H1 (cell line): ENCODE measurements around the gene SOD2. TPM values are rescaled to one million over a fixed set of nuclear protein-coding genes. Genes with fewer than 3 reads are reported as not detected.

ENCODE experiments used
- CTCF ChIA-PET: fragments of 300-600 bp; sonication (Branson Sonifier 250); formaldehyde crosslinking; loops from one replicate; lab custom pipeline; 2021; ENCODE audit not compliant: partially characterized antibody; lab: Charles Lee
- POLR2A ChIA-PET: fragments of 300-600 bp; sonication (Branson Sonifier 250); formaldehyde crosslinking; loops from one replicate; lab custom pipeline; 2021; ENCODE audit warnings: inconsistent platforms; ENCODE audit not compliant: partially characterized antibody; lab: Charles Lee
- DNase-seq, 2 experiments: peaks; one replicate each; pipeline versions ENCODE4 v3.0.0 to v3.0.0-alpha.2; 2010 to 2022; ENCODE audit warnings: low spot score in 2 of 2, low read depth in 1 of 2, mixed read lengths in 1 of 2
- FAIRE-seq: peaks from 2 replicates; lab custom pipeline; 2011; peaks lifted over from hg19 to GRCh38; lab: Jason Lieb, UNC
- H2AFZ ChIP-seq: 2 replicates; pipeline ENCODE4 v1.8.1; 2012; ENCODE audit warnings: low read length, inconsistent platforms
- H2AK5ac ChIP-seq: 2 replicates; pipeline ENCODE4 v1.6.1; 2013; ENCODE audit warnings: low read depth, low read length
- H2BK120ac ChIP-seq: replicated peaks from 2 replicates; pipeline ENCODE3; 2013; ENCODE audit warnings: low read depth, low read length, inconsistent platforms
- H2BK12ac ChIP-seq: 2 replicates; pipeline ENCODE4 v1.6.1; 2013; ENCODE audit warnings: low read depth, low read length
- H2BK15ac ChIP-seq: 2 replicates; pipeline ENCODE4 v1.6.1; 2013; ENCODE audit warnings: low read length
- H2BK20ac ChIP-seq: 2 replicates; pipeline ENCODE4 v1.6.1; 2013; ENCODE audit warnings: low read length
- H2BK5ac ChIP-seq: 2 replicates; pipeline ENCODE4 v1.6.1; 2013; ENCODE audit warnings: low read depth, low read length
- H3K14ac ChIP-seq: 2 replicates; pipeline ENCODE4 v1.6.1; 2013; ENCODE audit warnings: inconsistent platforms; ENCODE audit not compliant: insufficient read length
- H3K18ac ChIP-seq: 2 replicates; pipeline ENCODE4 v1.6.1; 2013; ENCODE audit warnings: low read length; ENCODE audit errors: extremely low read depth
- H3K23ac ChIP-seq: 2 replicates; pipeline ENCODE4 v1.6.1; 2013; ENCODE audit warnings: inconsistent platforms; ENCODE audit not compliant: insufficient read length
- H3K23me2 ChIP-seq: 2 replicates; pipeline ENCODE4 v1.6.1; 2013; ENCODE audit warnings: low read depth, low read length
- H3K27ac ChIP-seq: 2 replicates; pipeline ENCODE4 v1.6.1; 2011; ENCODE audit warnings: low read depth, low read length, inconsistent platforms
- H3K27me3 ChIP-seq, 4 experiments: replicated peaks in 1 of 4; 1 replicate in 1 of 4; 2 replicates in 3 of 4; pipeline versions ENCODE4 v1.6.1 to v1.8.1; 2011 to 2013; ENCODE audit warnings: low read length in 3 of 4, mild to moderate bottlenecking in 3 of 4, inconsistent platforms in 2 of 4, mixed read lengths in 2 of 4, moderate library complexity in 1 of 4; ENCODE audit not compliant: control insufficient read depth in 3 of 4, insufficient read depth in 3 of 4; ENCODE audit errors: extremely low read depth in 1 of 4
- H3K36me3 ChIP-seq, 4 experiments: 2 replicates each; pipeline versions ENCODE4 v1.6.1 to v1.8.1; 2011 to 2013; ENCODE audit warnings: mild to moderate bottlenecking in 4 of 4, low read length in 3 of 4, moderate library complexity in 2 of 4, control low read depth in 1 of 4, inconsistent platforms in 1 of 4; ENCODE audit not compliant: insufficient read depth in 4 of 4, control insufficient read depth in 2 of 4
- H3K4ac ChIP-seq: replicated peaks from 2 replicates; pipeline ENCODE3; 2013; ENCODE audit warnings: low read length, low read depth, mixed read lengths, inconsistent platforms; ENCODE audit not compliant: insufficient read length
- H3K4me1 ChIP-seq, 4 experiments: replicated peaks in 1 of 4; 1 replicate in 1 of 4; 2 replicates in 3 of 4; pipeline versions ENCODE4 v1.6.1 to v1.8.1; 2011 to 2013; ENCODE audit warnings: low read length in 3 of 4, inconsistent platforms in 2 of 4, mixed read lengths in 1 of 4; ENCODE audit not compliant: insufficient read depth in 4 of 4, control insufficient read depth in 3 of 4
- H3K4me2 ChIP-seq, 2 experiments: 2 replicates each; pipeline versions ENCODE4 v1.6.1 to v1.8.1; 2011 to 2013; ENCODE audit warnings: low read depth in 2 of 2, low read length in 2 of 2, control low read depth in 1 of 2, inconsistent platforms in 1 of 2, mild to moderate bottlenecking in 1 of 2; ENCODE audit not compliant: insufficient read depth in 1 of 2
- H3K4me3 ChIP-seq, 4 experiments: fragments of 200-600, 300-600 bp in 1 of 4; sonication (generic), shearing (Covaris generic), sonication (Bioruptor Twin) in 1 of 4; 2 replicates each; pipeline versions ENCODE4 v1.5.1 to v1.8.1; 2011 to 2016; ENCODE audit warnings: low read length in 4 of 4, low read depth in 3 of 4, control low read depth in 2 of 4, inconsistent platforms in 2 of 4, mild to moderate bottlenecking in 2 of 4, mixed read lengths in 1 of 4, moderate library complexity in 1 of 4; ENCODE audit not compliant: insufficient read depth in 2 of 4; ENCODE audit errors: extremely low read depth in 1 of 4
- H3K56ac ChIP-seq: replicated peaks from 2 replicates; pipeline ENCODE3; 2013; ENCODE audit warnings: low read depth, mild to moderate bottlenecking, mixed read lengths, low read length, inconsistent platforms; ENCODE audit not compliant: insufficient read length
- H3K79me1 ChIP-seq: 2 replicates; pipeline ENCODE4 v1.6.1; 2013; ENCODE audit warnings: low read depth, low read length, control low read depth
- H3K79me2 ChIP-seq, 2 experiments: 2 replicates each; pipeline versions ENCODE4 v1.6.1 to v1.8.1; 2012 to 2013; ENCODE audit warnings: low read length in 2 of 2, mild to moderate bottlenecking in 2 of 2, inconsistent platforms in 1 of 2; ENCODE audit not compliant: insufficient read depth in 2 of 2, control insufficient read depth in 1 of 2
- H3K9ac ChIP-seq, 4 experiments: replicated peaks in 1 of 4; 1 replicate in 1 of 4; 2 replicates in 3 of 4; pipeline versions ENCODE4 v1.6.1 to v1.8.1; 2011 to 2013; ENCODE audit warnings: low read depth in 3 of 4, low read length in 3 of 4, control low read depth in 2 of 4, mild to moderate bottlenecking in 2 of 4, moderate library complexity in 2 of 4, inconsistent platforms in 1 of 4; ENCODE audit errors: extremely low read depth in 1 of 4
- H3K9me3 ChIP-seq, 2 experiments: 2 replicates each; pipeline versions ENCODE4 v1.6.1 to v1.8.1; 2012 to 2013; ENCODE audit warnings: mild to moderate bottlenecking in 2 of 2, moderate library complexity in 2 of 2, control low read depth in 1 of 2, inconsistent platforms in 1 of 2, low read depth in 1 of 2, low read length in 1 of 2, mixed read lengths in 1 of 2; ENCODE audit not compliant: insufficient read depth in 2 of 2
- H4K20me1 ChIP-seq, 2 experiments: replicated peaks in 1 of 2; 2 replicates each; pipeline versions ENCODE3 to v1.8.1; 2011 to 2013; ENCODE audit warnings: inconsistent platforms in 2 of 2, low read length in 2 of 2, mild to moderate bottlenecking in 1 of 2; ENCODE audit not compliant: insufficient read depth in 2 of 2, control insufficient read depth in 1 of 2
- H4K5ac ChIP-seq: 2 replicates; pipeline ENCODE4 v1.6.1; 2013; ENCODE audit warnings: low read length, low read depth, mixed read lengths, inconsistent platforms; ENCODE audit not compliant: insufficient read length
- H4K8ac ChIP-seq: 2 replicates; pipeline ENCODE4 v1.8.0; 2013; ENCODE audit warnings: mild to moderate bottlenecking, moderate library complexity, low read length, inconsistent platforms; ENCODE audit not compliant: insufficient read depth; ENCODE audit errors: extremely low read depth
- H4K91ac ChIP-seq: replicated peaks from 2 replicates; pipeline ENCODE3; 2013; ENCODE audit warnings: low read length, mixed read lengths, inconsistent platforms; ENCODE audit not compliant: insufficient read length
- ATF2 ChIP-seq: IDR thresholded peaks from 2 replicates; pipeline ENCODE4 v1.6.1; 2012; ENCODE audit warnings: low read length, inconsistent platforms
- TAF1 ChIP-seq: IDR thresholded peaks from 2 replicates; pipeline ENCODE4 v1.6.1; 2011; ENCODE audit warnings: mild to moderate bottlenecking, low read depth, low read length
- TEAD4 ChIP-seq: IDR thresholded peaks from 2 replicates; pipeline ENCODE4 v1.6.1; 2012; ENCODE audit warnings: low read depth, low read length, inconsistent platforms, mixed read lengths
- WGBS, 2 experiments: shearing (Covaris generic) in 1 of 2; methylation state at CpG; one replicate each; pipeline versions ENCODE4 v1.1.6 to v1.1.7; 2013 to 2015; ENCODE audit warnings: low lambda C conversion rate in 2 of 2, mixed read lengths in 2 of 2, inconsistent platforms in 1 of 2, low coverage in 1 of 2, missing lambda C conversion rate in 1 of 2; ENCODE audit not compliant: insufficient replicate concordance in 2 of 2, insufficient coverage in 1 of 2, insufficient read length in 1 of 2; ENCODE audit errors: extremely low coverage in 1 of 2, missing lambda C conversion rate in 1 of 2; 5-methylcytosine and 5-hydroxymethylcytosine counted together
- polyA plus RNA-seq, 7 experiments: library from polyadenylated mRNA; depleted of rRNA in 3 of 7; stranded (reverse) in 5 of 7; unstranded in 2 of 7; fragments of >200 nt in 5 of 7; fragments of 200-250 nt in 2 of 7; gene quantifications; 1 replicate in 5 of 7; 2 replicates in 1 of 7; 4 replicates in 1 of 7; pipeline versions ENCODE4 v1.2.1 to v1.2.3, GENCODE V29; 2011 to 2013; ENCODE audit warnings: missing spikeins in 2 of 7, mixed read lengths in 2 of 7
- total RNA-seq: library from RNA; stranded (reverse); fragmentation: NEBNext Ultra II Directional; extraction: Animal tissue kit (Norgen Biotek cat#: 25700); gene quantifications from 2 replicates; pipeline ENCODE4 v1.2.1, GENCODE V29; 2021

Gene SOD2
- total and polyA plus RNA-seq, 2 of the 8 experiments (the other 6 are each of a cell fraction or from before 2014, with no cell fraction given): 31.1 to 88.7 TPM

DNA sequence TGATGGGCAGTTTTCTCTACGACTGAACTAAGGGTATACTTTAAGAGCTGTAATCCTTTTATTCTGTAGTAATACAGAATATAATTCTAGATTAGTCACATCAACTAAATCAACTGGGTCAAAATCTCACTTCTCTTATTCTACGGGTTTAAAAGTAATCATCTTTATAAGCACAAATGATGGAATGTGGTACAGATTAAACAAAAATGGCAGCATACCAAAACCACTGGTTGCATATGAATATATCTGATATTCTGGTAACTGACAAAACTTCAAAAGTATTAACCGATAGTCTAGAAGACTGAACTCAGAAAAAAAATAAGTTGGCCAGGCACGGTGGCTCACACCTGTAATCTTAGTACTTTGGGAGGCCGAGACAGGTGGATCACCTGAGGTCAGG lies 7.0 kb downstream of the SOD2 start:
- no peak overlapping the region for H3K23ac ChIP-seq
- H2AFZ ChIP-seq: no peak overlapping the region
- no peaks in the 10 kb centered on the region for H3K4me1 ChIP-seq
- no peaks in the 10 kb centered on the region for H3K27me3 ChIP-seq
- no peak overlapping the region for H3K4ac ChIP-seq
- POLR2A ChIA-PET: no interaction called here
- H3K14ac ChIP-seq: no peak overlapping the region
- H3K4me2 ChIP-seq: no peak overlapping the region
- no peak overlapping the region for H4K8ac ChIP-seq
- H3K79me1 ChIP-seq: no peaks in the 10 kb centered on the region
- H3K9me3 ChIP-seq: no peaks in the 10 kb centered on the region
- no peak overlapping the region for H2BK5ac ChIP-seq
- peaks cover 3 to 18% of the 10 kb centered on the region in 2 experiments; a peak in 3 of 4 replicates for H3K79me2 ChIP-seq
- H3K9ac ChIP-seq: no peak overlapping the region
- no peak overlapping the region for H2BK15ac ChIP-seq
- H3K23me2 ChIP-seq: no peaks in the 10 kb centered on the region
- TF ChIP-seq TAF1: no peak
- no peak for TF ChIP-seq TEAD4
- no peak for TF ChIP-seq ATF2
- H2BK120ac ChIP-seq: no peak overlapping the region
- H2BK12ac ChIP-seq: no peak overlapping the region
- H4K91ac ChIP-seq: no peak overlapping the region
- no peak overlapping the region for H3K27ac ChIP-seq
- H2BK20ac ChIP-seq: no peak overlapping the region
- peaks cover 0 to 6% of the 10 kb centered on the region in 2 experiments for H4K20me1 ChIP-seq
- FAIRE-seq: no peak
- H2AK5ac ChIP-seq: no peak overlapping the region
- 79% methylated on average over 5 of the region's 5 CpGs; no CpG with 5 or more reads in 1 of the 2 experiments for WGBS, 2 experiments
- no peak for DNase-seq
- H3K36me3 ChIP-seq: peaks cover 0 to 49% (median 15%) of the 10 kb centered on the region in 4 experiments; a peak in 5 of 8 replicates
- H3K4me3 ChIP-seq: no peak overlapping the region
- no peak overlapping the region for H4K5ac ChIP-seq
- CTCF ChIA-PET: interaction anchor here (1.9 kb wide), 1 partner anchor 9 kb away, joined by 5 read pairs; no protein-coding TSS in a partner anchor
- H3K18ac ChIP-seq: no peak overlapping the region
- no peak overlapping the region for H3K56ac ChIP-seq
